HCT116 (cell line): ENCODE data around the gene RPS27L. TPM values are rescaled to one million over a fixed set of nuclear protein-coding genes. Genes with fewer than 3 reads are reported as not detected.

Source experiments
- ATAC-seq: fragments of 200-7000 bp; cut with Tn5 transposase; 2 replicates; pipeline ENCODE4 v1.9.1; 2020; ENCODE audit warnings: mild to moderate bottlenecking, moderate library complexity
- BruUV-seq: library from RNA; stranded (reverse); fragments of 400-500 nt; replicated peaks from 2 replicates; lab custom pipeline; 2021; lab: Mats Ljungman, UMichigan
- CTCF ChIA-PET: fragments of 300-600 bp; sonication (Branson Sonifier 250); formaldehyde crosslinking; loops from one replicate; lab custom pipeline; 2021; ENCODE audit warnings: antibody characterized with exemption; lab: Charles Lee
- POLR2A ChIA-PET: fragments of 300-600, 350-600 bp; sonication (Branson Sonifier 250); formaldehyde crosslinking; loops from one replicate; lab custom pipeline; 2021; ENCODE audit warnings: antibody characterized with exemption; lab: Charles Lee
- RAD21 ChIA-PET, 2 experiments: fragments of 300-600 bp; sonication (Branson Sonifier 250); formaldehyde crosslinking; loops; one replicate each; lab custom pipeline; 2023; ENCODE audit warnings: low total read pairs in 2 of 2; ENCODE audit not compliant: uncharacterized antibody in 2 of 2, unreplicated experiment in 2 of 2, low non-redundant PET in 1 of 2; lab: Charles Lee
- DNase-seq: peaks from one replicate; pipeline ENCODE4 v3.0.0-alpha.2; 2010; ENCODE audit warnings: low read depth, low spot score
- H2AFZ ChIP-seq: fragments of 200-600 bp; shearing (Covaris generic), sonication (generic); 2 replicates; pipeline ENCODE4 v1.6.1; 2017; ENCODE audit warnings: low read depth, mixed run types, mixed read lengths, antibody characterized with exemption, low read length; ENCODE audit not compliant: poor library complexity, severe bottlenecking
- H3K27ac ChIP-seq: 2 replicates; pipeline ENCODE4 v1.5.1; 2012; ENCODE audit warnings: low read depth, low read length
- H3K27me3 ChIP-seq: fragments of 200-600 bp; sonication (generic); 2 replicates; pipeline ENCODE4 v1.6.1; 2016; ENCODE audit warnings: mixed run types, low read length, mixed read lengths; ENCODE audit not compliant: insufficient read depth
- H3K36me3 ChIP-seq, 2 experiments: fragments of 200-500 bp in 1 of 2; fragments of 200-600 bp in 1 of 2; sonication (Bioruptor generic) in 1 of 2; sonication (generic) in 1 of 2; 2 replicates each; pipeline versions ENCODE4 v1.5.1 to v1.6.1; 2014 to 2016; ENCODE audit warnings: low read length in 2 of 2, inconsistent platforms in 1 of 2, mixed read lengths in 1 of 2, mixed run types in 1 of 2; ENCODE audit not compliant: insufficient read depth in 2 of 2, control insufficient read depth in 1 of 2
- H3K4me1 ChIP-seq, 2 experiments: fragments of 200-600 bp in 1 of 2; sonication (generic) in 1 of 2; 2 replicates each; pipeline versions ENCODE4 v1.5.1 to v1.6.1; 2012 to 2017; ENCODE audit warnings: low read length in 2 of 2, inconsistent platforms in 1 of 2, mild to moderate bottlenecking in 1 of 2, mixed read lengths in 1 of 2, mixed run types in 1 of 2, moderate library complexity in 1 of 2; ENCODE audit not compliant: insufficient read depth in 2 of 2, control insufficient read depth in 1 of 2
- H3K4me2 ChIP-seq: fragments of 200-600 bp; sonication (generic); 2 replicates; pipeline ENCODE4 v1.6.1; 2017; ENCODE audit warnings: mixed run types, low read length, mixed read lengths
- H3K4me3 ChIP-seq, 2 experiments: fragments of 200-600 bp in 1 of 2; sonication (generic) in 1 of 2; replicated peaks in 1 of 2; 2 replicates each; pipeline ENCODE4 v1.5.1; 2011 to 2016; ENCODE audit warnings: low read length in 2 of 2, control low read depth in 1 of 2, low read depth in 1 of 2, mild to moderate bottlenecking in 1 of 2, mixed read lengths in 1 of 2, mixed run types in 1 of 2
- H3K79me2 ChIP-seq: fragments of 200-600 bp; sonication (generic); 2 replicates; pipeline ENCODE4 v1.6.1; 2017; ENCODE audit warnings: mild to moderate bottlenecking, mixed run types, low read length, moderate library complexity, mixed read lengths; ENCODE audit not compliant: insufficient read depth
- H3K9ac ChIP-seq: fragments of 200-600 bp; sonication (generic); 2 replicates; pipeline ENCODE4 v1.6.1; 2016; ENCODE audit warnings: low read length, mixed read lengths
- H3K9me2 ChIP-seq: fragments of 200-600 bp; sonication (generic), shearing (Covaris generic); 2 replicates; pipeline ENCODE4 v1.6.1; 2017; ENCODE audit warnings: mixed run types, mild to moderate bottlenecking, moderate library complexity; ENCODE audit not compliant: insufficient read depth
- H3K9me3 ChIP-seq, 2 experiments: fragments of 200-500 bp in 1 of 2; fragments of 200-600 bp in 1 of 2; sonication (Bioruptor generic) in 1 of 2; sonication (generic) in 1 of 2; 2 replicates each; pipeline ENCODE4 v1.6.1; 2014 to 2017; ENCODE audit warnings: low read length in 2 of 2, mixed read lengths in 2 of 2, inconsistent platforms in 1 of 2, low read depth in 1 of 2, mild to moderate bottlenecking in 1 of 2, mixed run types in 1 of 2, moderate library complexity in 1 of 2; ENCODE audit not compliant: control insufficient read depth in 1 of 2, insufficient read depth in 1 of 2
- H4K20me1 ChIP-seq: fragments of 200-600 bp; sonication (generic), shearing (Covaris generic); 2 replicates; pipeline ENCODE4 v1.6.1; 2017; ENCODE audit warnings: mixed run types, mild to moderate bottlenecking, moderate library complexity; ENCODE audit not compliant: insufficient read depth
- CBX3 ChIP-seq: IDR thresholded peaks from 2 replicates; pipeline ENCODE4 v1.6.1; 2012; ENCODE audit warnings: low read depth
- EGR1 ChIP-seq: IDR thresholded peaks from 2 replicates; pipeline ENCODE4 v1.6.1; 2012; ENCODE audit warnings: low read depth
- EZH2 ChIP-seq: fragments of 200-600 bp; sonication (generic); IDR thresholded peaks from 2 replicates; pipeline ENCODE4 v1.6.1; 2017; ENCODE audit warnings: antibody characterized with exemption, mixed run types
- FOSL1 ChIP-seq: IDR thresholded peaks from 2 replicates; pipeline ENCODE4 v1.6.1; 2012; ENCODE audit warnings: low read depth
- JUND ChIP-seq: IDR thresholded peaks from 2 replicates; pipeline ENCODE4 v1.6.1; 2012
- POLR2A ChIP-seq: IDR thresholded peaks from 2 replicates; pipeline ENCODE4 v1.7.0; 2011; ENCODE audit warnings: borderline replicate concordance; ENCODE audit not compliant: insufficient read depth, insufficient read length; ENCODE audit errors: extremely low read depth
- POLR2AphosphoS5 ChIP-seq: IDR thresholded peaks from 2 replicates; pipeline ENCODE4 v1.6.1; 2011; ENCODE audit warnings: mild to moderate bottlenecking, low read depth, low read length, moderate library complexity
- RAD21 ChIP-seq: IDR thresholded peaks from 2 replicates; pipeline ENCODE4 v1.6.1; 2012; ENCODE audit warnings: low read depth, mild to moderate bottlenecking
- REST ChIP-seq: IDR thresholded peaks from 2 replicates; pipeline ENCODE4 v1.6.1; 2012; ENCODE audit warnings: low read depth
- SIN3A ChIP-seq: IDR thresholded peaks from 2 replicates; pipeline ENCODE4 v1.6.1; 2012; ENCODE audit warnings: low read depth
- SRF ChIP-seq: IDR thresholded peaks from 2 replicates; pipeline ENCODE4 v1.6.1; 2012; ENCODE audit warnings: low read depth
- TCF7L2 ChIP-seq: IDR thresholded peaks from 2 replicates; pipeline ENCODE4 v1.7.0; 2011; ENCODE audit warnings: borderline replicate concordance, inconsistent platforms; ENCODE audit not compliant: insufficient read depth, insufficient read length; ENCODE audit errors: extremely low read depth
- YY1 ChIP-seq: IDR thresholded peaks from 2 replicates; pipeline ENCODE4 v1.6.1; 2011; ENCODE audit warnings: low read length, low read depth, moderate library complexity, mild to moderate bottlenecking; ENCODE audit not compliant: insufficient replicate concordance; ENCODE audit errors: extremely low read depth
- ZFX ChIP-seq: fragments of 450-650 bp; IDR thresholded peaks from 2 replicates; pipeline ENCODE4 v1.6.1; 2017
- ZNF274 ChIP-seq: fragments of 200-500 bp; sonication (Bioruptor generic); IDR thresholded peaks from 2 replicates; pipeline ENCODE4 v1.6.1; 2014; ENCODE audit warnings: mild to moderate bottlenecking, low read depth, low read length, inconsistent platforms
- intact Hi-C: fragments of 100-400 bp; cut with micrococcal nuclease; formaldehyde crosslinking; loops from 2 replicates; pipeline ENCODE4 v1.10.0; 2022
- total RNA-seq: library from RNA; stranded (reverse); gene quantifications from one replicate; pipeline ENCODE4 v1.2.1, GENCODE V29; 2021; ENCODE audit not compliant: unreplicated experiment
- TF ChIP-seq, protein P1 (sequence below): IDR thresholded peaks from 2 replicates; pipeline ENCODE4 v1.6.1; 2011; ENCODE audit warnings: mild to moderate bottlenecking, low read length, moderate library complexity; ENCODE audit not compliant: insufficient replicate concordance; ENCODE audit errors: extremely low read depth
- TF ChIP-seq, protein P2 (sequence below), 3 experiments: fragments of 200-600 bp in 1 of 3; sonication (generic) in 1 of 3; IDR thresholded peaks in 2 of 3; conservative IDR thresholded peaks in 1 of 3; 2 replicates each; pipeline ENCODE4 v1.5.1; 2012 to 2017; ENCODE audit warnings: low read depth in 2 of 3, low read length in 2 of 3, antibody characterized with exemption in 1 of 3, borderline replicate concordance in 1 of 3, control low read depth in 1 of 3, mild to moderate bottlenecking in 1 of 3, mixed read lengths in 1 of 3, mixed run types in 1 of 3, moderate library complexity in 1 of 3; ENCODE audit not compliant: insufficient read depth in 1 of 3
- TF ChIP-seq, protein P3 (sequence below): IDR thresholded peaks from 2 replicates; pipeline ENCODE4 v1.6.1; 2012

The RPS27L gene
- total RNA-seq, 1 experiment from 2014 or later: 139 TPM

- BruUV-seq: no TSS peak
- DNase-seq: no peak
- no peak overlapping the region for H3K27ac ChIP-seq
Observed at GRCh38 chr15:63109920-63110319, 47.4 kb downstream of the RPS27L start.

More at GRCh38 chr15:63109920-63110319, 47.4 kb downstream of the RPS27L start:
- Histone ChIP-seq H4K20me1 (no peaks in the 10 kb centered on the region), H3K36me3 (no peaks in the 10 kb centered on the region), H3K4me1 (peaks cover 10 to 16% of the 10 kb centered on the region in 2 experiments), H3K27me3 (no peaks in the 10 kb centered on the region), H3K79me2 (no peaks in the 10 kb centered on the region), H3K9ac (no peak overlapping the region), H3K9me2 (no peaks in the 10 kb centered on the region), H3K9me3 (0 out of 4 replicates have a peak, but pooled peaks cover 0 to 2% of the 10 kb centered on the region in 2 experiments), H3K4me2 (no peak overlapping the region)
- RAD21 ChIA-PET: no interaction called here
- intact Hi-C loops: no loop called here
- POLR2A ChIA-PET: no interaction called here
- CTCF ChIA-PET: no interaction called here
- ATAC-seq: no peak
- no peak for TF ChIP-seq EZH2
- no peak for TF ChIP-seq TCF7L2
- TF ChIP-seq CBX3: no peak
- TF ChIP-seq POLR2A: no peak
- TF ChIP-seq ZFX: no peak
- TF ChIP-seq ZNF274: no peak
- no peak for TF ChIP-seq EGR1
- TF ChIP-seq FOSL1: no peak
- TF ChIP-seq YY1: no peak
- TF ChIP-seq, protein P1, sequence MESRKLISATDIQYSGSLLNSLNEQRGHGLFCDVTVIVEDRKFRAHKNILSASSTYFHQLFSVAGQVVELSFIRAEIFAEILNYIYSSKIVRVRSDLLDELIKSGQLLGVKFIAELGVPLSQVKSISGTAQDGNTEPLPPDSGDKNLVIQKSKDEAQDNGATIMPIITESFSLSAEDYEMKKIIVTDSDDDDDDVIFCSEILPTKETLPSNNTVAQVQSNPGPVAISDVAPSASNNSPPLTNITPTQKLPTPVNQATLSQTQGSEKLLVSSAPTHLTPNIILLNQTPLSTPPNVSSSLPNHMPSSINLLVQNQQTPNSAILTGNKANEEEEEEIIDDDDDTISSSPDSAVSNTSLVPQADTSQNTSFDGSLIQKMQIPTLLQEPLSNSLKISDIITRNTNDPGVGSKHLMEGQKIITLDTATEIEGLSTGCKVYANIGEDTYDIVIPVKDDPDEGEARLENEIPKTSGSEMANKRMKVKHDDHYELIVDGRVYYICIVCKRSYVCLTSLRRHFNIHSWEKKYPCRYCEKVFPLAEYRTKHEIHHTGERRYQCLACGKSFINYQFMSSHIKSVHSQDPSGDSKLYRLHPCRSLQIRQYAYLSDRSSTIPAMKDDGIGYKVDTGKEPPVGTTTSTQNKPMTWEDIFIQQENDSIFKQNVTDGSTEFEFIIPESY: no peak
- TF ChIP-seq RAD21: no peak
- no peak for TF ChIP-seq SIN3A
- TF ChIP-seq, protein P2, sequence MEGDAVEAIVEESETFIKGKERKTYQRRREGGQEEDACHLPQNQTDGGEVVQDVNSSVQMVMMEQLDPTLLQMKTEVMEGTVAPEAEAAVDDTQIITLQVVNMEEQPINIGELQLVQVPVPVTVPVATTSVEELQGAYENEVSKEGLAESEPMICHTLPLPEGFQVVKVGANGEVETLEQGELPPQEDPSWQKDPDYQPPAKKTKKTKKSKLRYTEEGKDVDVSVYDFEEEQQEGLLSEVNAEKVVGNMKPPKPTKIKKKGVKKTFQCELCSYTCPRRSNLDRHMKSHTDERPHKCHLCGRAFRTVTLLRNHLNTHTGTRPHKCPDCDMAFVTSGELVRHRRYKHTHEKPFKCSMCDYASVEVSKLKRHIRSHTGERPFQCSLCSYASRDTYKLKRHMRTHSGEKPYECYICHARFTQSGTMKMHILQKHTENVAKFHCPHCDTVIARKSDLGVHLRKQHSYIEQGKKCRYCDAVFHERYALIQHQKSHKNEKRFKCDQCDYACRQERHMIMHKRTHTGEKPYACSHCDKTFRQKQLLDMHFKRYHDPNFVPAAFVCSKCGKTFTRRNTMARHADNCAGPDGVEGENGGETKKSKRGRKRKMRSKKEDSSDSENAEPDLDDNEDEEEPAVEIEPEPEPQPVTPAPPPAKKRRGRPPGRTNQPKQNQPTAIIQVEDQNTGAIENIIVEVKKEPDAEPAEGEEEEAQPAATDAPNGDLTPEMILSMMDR (IDR thresholded peaks at IDR 0.05 in 2 of 3, conservative IDR thresholded peaks at IDR 0.05 in 1 of 3; ENCODE audit: borderline replicate concordance in 1 of 3, insufficient read depth in 1 of 3, low read depth in 2 of 3, low read length in 2 of 3): no peak
- TF ChIP-seq REST: no peak
- TF ChIP-seq JUND: no peak
- TF ChIP-seq, protein P3, sequence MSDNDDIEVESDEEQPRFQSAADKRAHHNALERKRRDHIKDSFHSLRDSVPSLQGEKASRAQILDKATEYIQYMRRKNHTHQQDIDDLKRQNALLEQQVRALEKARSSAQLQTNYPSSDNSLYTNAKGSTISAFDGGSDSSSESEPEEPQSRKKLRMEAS: no peak
- no peak for TF ChIP-seq SRF
- no peak for TF ChIP-seq POLR2AphosphoS5
- TF ChIP-seq, all 23 proteins: peak for 0
- no peak overlapping the region for H3K4me3 ChIP-seq
- H2AFZ ChIP-seq: no peak overlapping the region
